NCI-H1105 treated with DMSO at 0.1 percent for 48 hours (cell line): ENCODE results near the gene FAM118A.

Experiments used
- DNase-seq: peaks from one replicate; lab custom pipeline; 2025; lab: John Stamatoyannopoulos, UW

Gene FAM118A

DNA sequence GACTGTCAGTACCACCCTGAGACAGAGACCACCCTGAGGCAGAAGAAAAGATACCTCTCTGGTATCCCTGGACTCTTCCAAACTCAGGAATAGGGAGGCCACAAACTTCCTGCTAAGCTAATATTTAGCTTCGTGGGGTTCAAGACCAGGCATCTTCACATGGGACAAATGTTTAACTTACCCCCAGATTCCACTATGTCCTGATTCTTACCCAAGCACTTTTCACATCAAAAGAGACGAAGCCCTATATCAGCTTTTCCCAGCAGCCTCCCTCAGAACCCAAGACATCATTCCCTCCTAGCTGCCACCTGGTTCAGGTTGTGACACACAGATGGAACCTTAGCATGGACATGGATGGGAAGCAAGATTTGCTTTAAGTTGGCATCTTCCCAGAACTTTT lies 71.6 kb downstream of the FAM118A start:
- DNase-seq, result no peak

DNA sequence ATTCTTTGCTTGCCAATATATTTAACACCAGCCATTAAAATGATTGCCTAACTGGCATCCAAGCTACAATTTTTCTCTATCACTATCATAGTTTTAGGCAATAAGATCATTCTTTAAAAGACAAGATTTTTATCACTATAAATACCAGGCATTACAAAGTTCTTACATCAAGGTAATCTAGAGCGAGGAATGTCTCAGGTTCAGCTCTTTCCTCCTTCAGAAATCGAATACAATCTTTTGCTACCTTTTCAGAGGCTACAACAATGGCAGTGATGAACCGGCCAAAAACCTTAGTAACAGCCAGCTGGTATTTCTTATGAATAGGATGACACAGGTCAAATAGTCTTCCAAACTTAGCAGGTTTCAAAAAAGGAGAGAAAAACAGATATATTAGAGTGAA lies 79.8 kb downstream of the FAM118A start:
- DNase-seq, result no peak
